Kidney glomerular epithelial cell (primary cell): ENCODE results near the gene PILRA.

Experiments used
- DNase-seq: peaks from one replicate; lab custom pipeline; 2025; lab: John Stamatoyannopoulos, UW

Gene PILRA

GRCh38 chr7:100411101-100411500, 37.8 kb downstream of the PILRA start:
- no peak for DNase-seq

GRCh38 chr7:100413346-100413745, 40.1 kb downstream of the PILRA start:
- no peak for DNase-seq

- DNase-seq = no peak
Observed at GRCh38 chr7:100413889-100414288, 40.6 kb downstream of the PILRA start.

- DNase-seq = no peak
Observed at GRCh38 chr7:100415448-100415847, 42.2 kb downstream of the PILRA start.

- no peak for DNase-seq
Observed at GRCh38 chr7:100418930-100419659, 45.8 kb downstream of the PILRA start.

- no peak for DNase-seq
Observed at GRCh38 chr7:100419660-100420226, 46.5 kb downstream of the PILRA start.

- DNase-seq = no peak
Observed at GRCh38 chr7:100423315-100423714, 50.0 kb downstream of the PILRA start.

GRCh38 chr7:100425347-100425746, 52.1 kb downstream of the PILRA start:
- DNase-seq = no peak

GRCh38 chr7:100426516-100426915, 53.2 kb downstream of the PILRA start:
- no peak for DNase-seq

- DNase-seq = no peak
Observed at GRCh38 chr7:100427762-100428198, 54.5 kb downstream of the PILRA start.

GRCh38 chr7:100428199-100428966, 55.1 kb downstream of the PILRA start, which contains the start of gene ZCWPW1:
Gene ZCWPW1, minus strand, starts transcription at chr7:100428703. Its CDS starts 8,054 bp downstream, at chr7:100420649.
- DNase-seq = peak; percentile 85

GRCh38 chr7:100428967-100429636, 55.8 kb downstream of the PILRA start:
- peak; percentile 96 for DNase-seq

GRCh38 chr7:100429637-100430492, 56.6 kb downstream of the PILRA start, which contains the start of gene MEPCE:
Gene MEPCE, plus strand, starts transcription at chr7:100429831. Its CDS starts 188 bp downstream, at chr7:100430019.
- DNase-seq = peak; percentile 83

GRCh38 chr7:100430493-100431285, 57.4 kb downstream of the PILRA start:
- no peak for DNase-seq

GRCh38 chr7:100431286-100431735, 58.0 kb downstream of the PILRA start:
- no peak for DNase-seq

GRCh38 chr7:100432053-100432452, 58.8 kb downstream of the PILRA start:
- no peak for DNase-seq

GRCh38 chr7:100432621-100433275, 59.5 kb downstream of the PILRA start:
- DNase-seq = no peak

GRCh38 chr7:100433276-100433591, 59.9 kb downstream of the PILRA start:
- DNase-seq = no peak

- DNase-seq = no peak
Observed at GRCh38 chr7:100433592-100434296, 60.5 kb downstream of the PILRA start.
